ENCODE results near the gene SH3PXD2A.

The SH3PXD2A gene

GRCh38 chr10:103557455-103557854 lies 297.9 kb downstream of the SH3PXD2A start:
- no peak for DNase-seq (ENCODE audit: low read depth)
- peaks cover 8% of the 10 kb centered on the region for H3K9me3 ChIP-seq (ENCODE audit: control insufficient read depth, low read length)
- H3K4me1 ChIP-seq (ENCODE audit: control insufficient read depth, insufficient read depth, low read length) = no peaks in the 10 kb centered on the region
- H3K36me3 ChIP-seq (ENCODE audit: control insufficient read depth, insufficient read depth, low read length, severe bottlenecking) = no peaks in the 10 kb centered on the region
- no peak overlapping the region for H3K9ac ChIP-seq (ENCODE audit: low read length)
- H3K27me3 ChIP-seq (replicated peaks; ENCODE audit: control insufficient read depth, insufficient read depth, low read length) = peaks cover 71% of the 10 kb centered on the region
- H3K4me3 ChIP-seq (ENCODE audit: low read length) = no peak overlapping the region

- Histone ChIP-seq H3K9ac (ENCODE audit: low read length) (no peak overlapping the region), H3K27me3 (replicated peaks; ENCODE audit: control insufficient read depth, insufficient read depth, low read length) (peaks cover 73% of the 10 kb centered on the region), H3K4me3 (ENCODE audit: low read length) (no peak overlapping the region), H3K9me3 (ENCODE audit: control insufficient read depth, low read length) (peaks cover 8% of the 10 kb centered on the region), H3K4me1 (ENCODE audit: control insufficient read depth, insufficient read depth, low read length) (no peaks in the 10 kb centered on the region), H3K36me3 (ENCODE audit: control insufficient read depth, insufficient read depth, low read length, severe bottlenecking) (no peaks in the 10 kb centered on the region)
- DNase-seq (ENCODE audit: low read depth) = no peak
These were observed 298.9 kb downstream of the SH3PXD2A start for GRCh38 chr10:103556383-103557007.

- H3K27me3 ChIP-seq (replicated peaks; ENCODE audit: control insufficient read depth, insufficient read depth, low read length) = peaks cover 73% of the 10 kb centered on the region
- H3K9ac ChIP-seq (ENCODE audit: low read length) = no peak overlapping the region
- H3K36me3 ChIP-seq (ENCODE audit: control insufficient read depth, insufficient read depth, low read length, severe bottlenecking) = no peaks in the 10 kb centered on the region
- no peak overlapping the region for H3K4me3 ChIP-seq (ENCODE audit: low read length)
- DNase-seq (ENCODE audit: low read depth) = no peak
- no peaks in the 10 kb centered on the region for H3K4me1 ChIP-seq (ENCODE audit: control insufficient read depth, insufficient read depth, low read length)
- H3K9me3 ChIP-seq (ENCODE audit: control insufficient read depth, low read length) = peaks cover 4% of the 10 kb centered on the region
These were observed 299.7 kb downstream of the SH3PXD2A start for GRCh38 chr10:103555712-103556111.

GRCh38 chr10:103555325-103555649 lies 300.1 kb downstream of the SH3PXD2A start:
- peaks cover 73% of the 10 kb centered on the region for H3K27me3 ChIP-seq (replicated peaks; ENCODE audit: control insufficient read depth, insufficient read depth, low read length)
- no peak overlapping the region for H3K9ac ChIP-seq (ENCODE audit: low read length)

GRCh38 chr10:103554488-103555324 lies 300.7 kb downstream of the SH3PXD2A start:
- Histone ChIP-seq H3K27me3 (replicated peaks; ENCODE audit: control insufficient read depth, insufficient read depth, low read length) (peaks cover 73% of the 10 kb centered on the region), H3K9ac (ENCODE audit: low read length) (no peak overlapping the region), H3K36me3 (ENCODE audit: control insufficient read depth, insufficient read depth, low read length, severe bottlenecking) (no peaks in the 10 kb centered on the region), H3K4me3 (ENCODE audit: low read length) (peak overlapping the region; percentile 43), H3K9me3 (ENCODE audit: control insufficient read depth, low read length) (no peaks in the 10 kb centered on the region), H3K4me1 (ENCODE audit: control insufficient read depth, insufficient read depth, low read length) (no peaks in the 10 kb centered on the region)
- peak; percentile 76 for DNase-seq (ENCODE audit: low read depth)

More at GRCh38 chr10:103555325-103555649, 300.1 kb downstream of the SH3PXD2A start:
- Histone ChIP-seq H3K36me3 (ENCODE audit: control insufficient read depth, insufficient read depth, low read length, severe bottlenecking) (no peaks in the 10 kb centered on the region), H3K4me3 (ENCODE audit: low read length) (no peak overlapping the region), H3K9me3 (ENCODE audit: control insufficient read depth, low read length) (peaks cover under 1% of the 10 kb centered on the region), H3K4me1 (ENCODE audit: control insufficient read depth, insufficient read depth, low read length) (no peaks in the 10 kb centered on the region)
- DNase-seq (ENCODE audit: low read depth) = no peak

GRCh38 chr10:103553743-103554487 lies 301.5 kb downstream of the SH3PXD2A start:
- H3K9me3 ChIP-seq (ENCODE audit: control insufficient read depth, low read length) = no peaks in the 10 kb centered on the region
- H3K36me3 ChIP-seq (ENCODE audit: control insufficient read depth, insufficient read depth, low read length, severe bottlenecking) = no peaks in the 10 kb centered on the region
- H3K9ac ChIP-seq (ENCODE audit: low read length) = no peak overlapping the region
- peaks cover 73% of the 10 kb centered on the region for H3K27me3 ChIP-seq (replicated peaks; ENCODE audit: control insufficient read depth, insufficient read depth, low read length)
- no peak overlapping the region for H3K4me3 ChIP-seq (ENCODE audit: low read length)
- no peak for DNase-seq (ENCODE audit: low read depth)
- no peaks in the 10 kb centered on the region for H3K4me1 ChIP-seq (ENCODE audit: control insufficient read depth, insufficient read depth, low read length)

GRCh38 chr10:103552856-103553742 lies 302.3 kb downstream of the SH3PXD2A start:
- Histone ChIP-seq H3K4me3 (ENCODE audit: low read length) (no peak overlapping the region), H3K9me3 (ENCODE audit: control insufficient read depth, low read length) (no peaks in the 10 kb centered on the region), H3K27me3 (replicated peaks; ENCODE audit: control insufficient read depth, insufficient read depth, low read length) (peaks cover 69% of the 10 kb centered on the region), H3K9ac (ENCODE audit: low read length) (no peak overlapping the region), H3K4me1 (ENCODE audit: control insufficient read depth, insufficient read depth, low read length) (no peaks in the 10 kb centered on the region), H3K36me3 (ENCODE audit: control insufficient read depth, insufficient read depth, low read length, severe bottlenecking) (no peaks in the 10 kb centered on the region)
- DNase-seq (ENCODE audit: low read depth) = no peak

GRCh38 chr10:103551619-103552602 lies 303.5 kb downstream of the SH3PXD2A start:
- H3K36me3 ChIP-seq (ENCODE audit: control insufficient read depth, insufficient read depth, low read length, severe bottlenecking) = no peaks in the 10 kb centered on the region
- peaks cover 68% of the 10 kb centered on the region for H3K27me3 ChIP-seq (replicated peaks; ENCODE audit: control insufficient read depth, insufficient read depth, low read length)
- H3K9me3 ChIP-seq (ENCODE audit: control insufficient read depth, low read length) = no peaks in the 10 kb centered on the region
- no peak for DNase-seq (ENCODE audit: low read depth)
- H3K9ac ChIP-seq (ENCODE audit: low read length) = no peak overlapping the region
- H3K4me1 ChIP-seq (ENCODE audit: control insufficient read depth, insufficient read depth, low read length) = no peaks in the 10 kb centered on the region
- no peak overlapping the region for H3K4me3 ChIP-seq (ENCODE audit: low read length)

- Histone ChIP-seq H3K27me3 (replicated peaks; ENCODE audit: control insufficient read depth, insufficient read depth, low read length) (peaks cover 61% of the 10 kb centered on the region), H3K9me3 (ENCODE audit: control insufficient read depth, low read length) (no peaks in the 10 kb centered on the region), H3K36me3 (ENCODE audit: control insufficient read depth, insufficient read depth, low read length, severe bottlenecking) (no peaks in the 10 kb centered on the region), H3K9ac (ENCODE audit: low read length) (no peak overlapping the region), H3K4me3 (ENCODE audit: low read length) (no peak overlapping the region), H3K4me1 (ENCODE audit: control insufficient read depth, insufficient read depth, low read length) (no peaks in the 10 kb centered on the region)
- DNase-seq (ENCODE audit: low read depth) = no peak
These were observed 305.1 kb downstream of the SH3PXD2A start for GRCh38 chr10:103550229-103550628.

GRCh38 chr10:103549349-103549685 lies 306.1 kb downstream of the SH3PXD2A start:
- peaks cover 66% of the 10 kb centered on the region for H3K27me3 ChIP-seq (replicated peaks; ENCODE audit: control insufficient read depth, insufficient read depth, low read length)
- no peaks in the 10 kb centered on the region for H3K9me3 ChIP-seq (ENCODE audit: control insufficient read depth, low read length)
- no peak overlapping the region for H3K4me3 ChIP-seq (ENCODE audit: low read length)
- no peaks in the 10 kb centered on the region for H3K4me1 ChIP-seq (ENCODE audit: control insufficient read depth, insufficient read depth, low read length)
- H3K36me3 ChIP-seq (ENCODE audit: control insufficient read depth, insufficient read depth, low read length, severe bottlenecking) = no peaks in the 10 kb centered on the region
- DNase-seq (ENCODE audit: low read depth) = no peak
- no peak overlapping the region for H3K9ac ChIP-seq (ENCODE audit: low read length)
